Keratinocyte (primary cell): ENCODE results near the gene ING5.

Source experiments
- EZH2 ChIP-seq: IDR thresholded peaks from one replicate; pipeline ENCODE4 v1.6.1; 2012; ENCODE audit warnings: inconsistent platforms, mild to moderate bottlenecking, low read length, moderate library complexity
- TF ChIP-seq, protein P1 (sequence below), 3 experiments: IDR thresholded peaks in 1 of 3; conservative IDR thresholded peaks in 1 of 3; optimal IDR thresholded peaks in 1 of 3; 2 replicates in 2 of 3; 3 replicates in 1 of 3; pipeline versions ENCODE3 to v1.5.1; 2011; ENCODE audit warnings: low read length in 3 of 3, mild to moderate bottlenecking in 3 of 3, moderate library complexity in 2 of 3, control low read depth in 1 of 3, inconsistent platforms in 1 of 3; ENCODE audit not compliant: insufficient read depth in 2 of 3; ENCODE audit errors: extremely low read depth in 1 of 3

DNA sequence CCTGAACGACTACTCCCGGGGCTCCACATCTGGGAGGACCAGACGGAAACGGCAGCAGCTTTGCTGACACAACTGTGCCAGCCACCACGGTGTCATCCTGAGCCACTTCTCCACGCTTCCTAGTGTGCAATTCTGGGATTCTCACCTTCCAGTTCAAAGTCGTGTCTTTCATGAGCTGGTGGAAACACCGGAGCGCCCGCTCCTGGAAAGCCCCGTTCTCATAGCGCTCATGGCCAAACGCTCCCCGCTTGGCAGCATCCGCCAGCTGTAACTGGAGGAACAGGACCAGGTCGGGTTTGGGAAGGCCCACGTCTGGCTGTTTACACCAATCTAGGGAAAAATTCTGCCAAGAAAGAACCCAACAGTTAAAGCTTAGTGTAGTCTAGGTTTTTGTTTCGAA, 23.5 kb upstream of the ING5 start:
- TF ChIP-seq, protein P1, sequence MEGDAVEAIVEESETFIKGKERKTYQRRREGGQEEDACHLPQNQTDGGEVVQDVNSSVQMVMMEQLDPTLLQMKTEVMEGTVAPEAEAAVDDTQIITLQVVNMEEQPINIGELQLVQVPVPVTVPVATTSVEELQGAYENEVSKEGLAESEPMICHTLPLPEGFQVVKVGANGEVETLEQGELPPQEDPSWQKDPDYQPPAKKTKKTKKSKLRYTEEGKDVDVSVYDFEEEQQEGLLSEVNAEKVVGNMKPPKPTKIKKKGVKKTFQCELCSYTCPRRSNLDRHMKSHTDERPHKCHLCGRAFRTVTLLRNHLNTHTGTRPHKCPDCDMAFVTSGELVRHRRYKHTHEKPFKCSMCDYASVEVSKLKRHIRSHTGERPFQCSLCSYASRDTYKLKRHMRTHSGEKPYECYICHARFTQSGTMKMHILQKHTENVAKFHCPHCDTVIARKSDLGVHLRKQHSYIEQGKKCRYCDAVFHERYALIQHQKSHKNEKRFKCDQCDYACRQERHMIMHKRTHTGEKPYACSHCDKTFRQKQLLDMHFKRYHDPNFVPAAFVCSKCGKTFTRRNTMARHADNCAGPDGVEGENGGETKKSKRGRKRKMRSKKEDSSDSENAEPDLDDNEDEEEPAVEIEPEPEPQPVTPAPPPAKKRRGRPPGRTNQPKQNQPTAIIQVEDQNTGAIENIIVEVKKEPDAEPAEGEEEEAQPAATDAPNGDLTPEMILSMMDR (optimal IDR thresholded peaks at IDR 0.05 in 1 of 3, IDR thresholded peaks at IDR 0.05 in 1 of 3, conservative IDR thresholded peaks at IDR 0.05 in 1 of 3; ENCODE audit: extremely low read depth in 1 of 3, insufficient read depth in 2 of 3, low read length in 3 of 3), result no peak
- no peak for TF ChIP-seq EZH2
